Right renal pelvis (tissue), 4 donors: ENCODE results near the gene UBR7. TPM values are rescaled to one million over a fixed set of nuclear protein-coding genes. Genes with fewer than 3 reads are reported as not detected.

Experiments
- DNase-seq, 4 donors: peaks; one replicate each; pipeline ENCODE4 v3.0.0-alpha.2; 2013; ENCODE audit warnings: low read depth in 4 of 4, low spot score in 3 of 4, missing footprints in 1 of 4
- polyA plus RNA-seq, 4 donors: library from polyadenylated mRNA; unstranded; fragments of 120-200 nt; gene quantifications; one replicate each; pipeline ENCODE4 v1.2.1, GENCODE V29; 2013; ENCODE audit not compliant: insufficient read length in 4 of 4

Gene UBR7
- polyA plus RNA-seq, 4 donors: 35.6 to 39.9 (median 38.9) TPM

DNA sequence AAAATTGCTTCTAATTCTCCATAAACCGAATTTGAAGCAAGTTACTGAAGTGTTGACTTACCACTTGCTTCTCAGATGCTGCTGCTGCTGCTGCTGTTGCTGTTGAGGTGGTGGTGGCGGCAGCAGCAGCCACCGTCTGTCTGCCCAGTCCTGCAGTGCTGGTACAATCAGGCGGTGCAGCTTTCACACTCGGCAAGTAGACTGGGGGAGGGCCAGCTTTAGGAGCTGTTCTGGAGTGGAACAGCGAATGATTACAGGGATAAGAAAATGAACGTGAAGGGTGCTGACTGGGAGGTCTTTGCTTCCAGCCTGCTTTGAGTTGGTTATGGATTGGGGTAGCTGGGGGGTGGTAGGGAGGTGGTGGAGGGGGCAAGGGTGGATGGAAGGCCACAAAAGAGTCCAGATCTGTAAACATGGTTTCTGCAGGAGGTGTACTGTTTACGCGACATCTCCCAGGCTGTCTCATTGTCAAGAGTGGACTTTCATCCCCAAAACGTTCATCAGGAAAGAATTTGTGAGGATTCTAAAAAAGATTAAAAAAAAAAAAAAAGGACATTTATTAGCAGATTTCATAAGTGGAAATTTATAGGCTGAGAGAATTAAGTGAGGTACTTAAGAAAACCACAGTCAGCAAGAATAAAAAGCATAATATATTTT lies 38.8 kb downstream of the UBR7 start:
- no peak for DNase-seq

DNA sequence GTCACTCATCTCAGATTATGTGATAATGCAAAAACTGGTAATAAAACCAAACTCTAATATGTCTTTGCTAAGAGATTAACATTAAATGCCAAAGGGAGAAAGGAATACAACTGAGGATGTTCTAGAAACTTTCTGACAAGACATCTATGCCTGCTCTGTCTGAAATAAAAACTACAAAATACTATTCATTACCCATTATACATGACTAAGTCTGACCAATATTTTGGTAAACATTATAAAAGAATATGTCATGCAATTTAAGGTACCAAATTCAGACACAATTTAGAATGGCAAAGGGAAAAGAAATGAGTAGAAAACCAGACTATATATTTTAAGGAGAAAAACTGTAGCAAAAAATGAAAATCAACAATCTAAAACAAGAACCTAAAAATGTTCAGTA lies 39.5 kb downstream of the UBR7 start:
- no peak for DNase-seq

DNA sequence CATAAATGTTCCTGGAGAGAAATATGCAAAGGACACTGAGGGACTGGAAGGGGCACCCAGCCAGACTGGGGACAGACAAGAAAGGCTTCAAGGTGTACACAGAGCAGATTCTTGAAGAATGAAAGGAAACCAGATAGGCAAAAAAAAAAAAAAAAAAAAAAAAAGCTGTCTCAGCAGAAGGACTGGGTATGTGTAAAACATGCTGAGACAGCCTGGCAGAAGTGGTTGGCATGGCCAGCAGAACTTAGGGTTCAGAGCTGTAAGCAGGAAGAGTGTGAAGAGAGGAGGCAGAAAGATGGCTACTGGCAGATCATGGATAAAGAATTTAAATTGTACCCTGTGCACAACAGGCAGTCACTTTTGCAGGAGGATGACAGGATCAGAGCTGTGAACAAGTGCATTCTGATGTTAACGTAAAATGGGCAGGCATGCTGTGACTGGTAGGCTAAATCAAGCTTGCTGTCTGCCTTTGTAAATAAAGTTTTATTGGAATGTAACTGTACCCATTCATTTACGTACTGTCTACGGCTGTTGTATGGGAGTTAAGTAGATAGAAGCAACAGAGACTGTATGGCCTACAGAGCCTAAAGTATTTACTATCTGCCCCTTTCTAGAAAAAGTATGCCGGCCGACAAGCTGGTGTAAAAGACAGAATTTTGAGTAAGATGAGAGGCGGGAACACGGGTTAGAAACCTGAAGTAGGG lies 42.2 kb downstream of the UBR7 start:
- no peak for DNase-seq

DNA sequence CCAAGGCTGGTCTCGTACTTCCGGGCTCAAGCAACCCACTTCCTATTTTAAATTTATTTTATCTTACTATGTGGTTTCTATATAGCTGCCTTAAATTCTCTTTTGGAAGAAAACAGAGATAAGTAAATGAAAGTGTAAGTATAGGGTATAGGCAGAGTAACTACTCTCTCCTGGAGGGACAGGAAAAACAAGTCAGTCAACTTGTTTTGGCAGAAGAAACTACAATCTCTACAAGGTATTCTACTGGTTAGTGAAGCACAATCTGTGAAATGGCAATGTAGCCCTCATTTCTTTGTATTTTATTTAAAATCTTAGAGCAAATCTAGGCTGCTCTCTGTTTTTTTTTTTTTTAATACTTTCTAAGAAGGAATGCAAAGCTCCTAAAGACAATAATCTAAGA lies 55.4 kb downstream of the UBR7 start:
- DNase-seq: no peak

- DNase-seq: no peak
These were observed 56.4 kb downstream of the UBR7 start for GRCh38 chr14:93263416-93263815.

GRCh38 chr14:93266127-93266526 lies 59.1 kb downstream of the UBR7 start:
- no peak for DNase-seq

DNA sequence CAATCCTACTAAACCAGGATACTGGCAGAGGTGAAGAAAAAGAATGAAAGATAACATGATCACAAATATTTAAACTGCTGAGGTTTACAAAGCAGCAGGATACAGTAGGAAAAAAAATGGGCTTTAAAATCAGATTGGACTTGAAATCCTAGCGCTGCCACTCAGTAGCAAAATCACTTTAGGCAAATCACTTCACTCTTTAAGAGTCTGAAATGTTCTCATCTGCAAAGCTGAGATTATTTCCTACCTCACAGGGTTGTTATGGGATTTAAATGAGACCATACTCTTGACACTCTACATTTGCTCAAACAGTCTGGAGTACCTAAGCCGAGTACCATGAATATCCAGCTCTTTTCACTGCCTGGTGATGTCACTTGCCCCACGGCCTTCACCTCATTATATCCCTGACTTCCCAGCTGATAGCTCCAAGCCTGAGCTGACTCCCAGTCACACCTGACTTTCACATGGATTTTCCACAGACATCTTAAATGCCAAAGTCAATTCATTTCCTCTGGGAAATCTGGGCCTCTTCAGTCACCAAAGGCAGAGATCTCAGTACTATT lies 60.2 kb downstream of the UBR7 start:
- no peak for DNase-seq

DNA sequence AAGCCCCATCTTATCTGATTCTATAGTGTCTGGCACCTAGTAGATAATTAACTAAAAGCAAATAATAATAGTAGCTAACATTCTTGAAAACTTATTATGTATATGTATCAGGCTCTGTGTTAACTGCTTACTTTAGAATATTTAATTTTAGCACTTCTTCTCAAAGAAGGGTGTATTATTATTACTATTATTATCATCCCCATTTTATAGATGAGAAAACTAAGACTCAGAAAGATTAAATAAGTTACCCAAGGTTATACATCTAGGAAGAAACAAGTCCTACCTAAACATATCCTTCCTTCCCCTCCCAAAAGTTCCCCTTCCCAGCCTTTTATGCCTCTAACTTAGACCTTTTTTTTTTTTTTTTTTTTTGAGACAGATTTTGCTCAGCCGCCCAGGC lies 61.4 kb downstream of the UBR7 start:
- no peak for DNase-seq

DNA sequence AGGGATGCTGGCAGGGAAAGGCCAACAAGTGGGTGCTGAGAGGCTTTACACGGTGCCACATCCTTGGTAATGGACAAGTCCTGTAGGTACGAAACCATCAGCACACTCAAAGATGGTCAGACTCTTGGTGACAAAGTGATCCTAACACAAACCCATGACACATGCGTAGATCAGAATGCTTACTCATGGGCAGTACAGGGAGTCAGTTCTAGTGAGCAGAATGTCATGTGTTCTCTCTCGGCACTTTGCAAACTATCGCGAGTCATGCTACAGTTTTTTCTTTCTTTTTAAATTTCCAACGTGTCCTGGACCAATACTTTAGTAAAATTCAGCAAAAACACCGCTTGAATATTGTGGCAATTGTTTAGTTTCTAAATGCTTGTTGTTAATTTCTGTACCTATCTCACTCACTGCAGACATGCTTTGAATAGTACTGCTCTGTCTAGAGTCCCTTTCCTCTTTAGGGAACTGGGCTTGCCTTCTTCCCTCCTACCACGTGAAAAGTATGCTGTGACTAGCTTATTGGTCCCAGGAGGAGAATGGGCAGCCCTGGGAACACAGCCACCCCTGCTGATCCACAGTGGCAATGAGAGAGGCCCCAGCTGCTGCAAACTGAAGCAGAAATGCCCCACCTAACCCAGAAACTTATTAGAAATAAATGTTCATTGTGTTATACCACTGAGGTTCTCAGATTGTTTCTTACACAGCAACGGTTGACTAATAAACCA lies 62.4 kb downstream of the UBR7 start:
- no peak for DNase-seq

- no peak for DNase-seq
These were observed 64.1 kb downstream of the UBR7 start for GRCh38 chr14:93271111-93271510.

GRCh38 chr14:93274055-93274806 lies 67.2 kb downstream of the UBR7 start:
- no peak for DNase-seq

DNA sequence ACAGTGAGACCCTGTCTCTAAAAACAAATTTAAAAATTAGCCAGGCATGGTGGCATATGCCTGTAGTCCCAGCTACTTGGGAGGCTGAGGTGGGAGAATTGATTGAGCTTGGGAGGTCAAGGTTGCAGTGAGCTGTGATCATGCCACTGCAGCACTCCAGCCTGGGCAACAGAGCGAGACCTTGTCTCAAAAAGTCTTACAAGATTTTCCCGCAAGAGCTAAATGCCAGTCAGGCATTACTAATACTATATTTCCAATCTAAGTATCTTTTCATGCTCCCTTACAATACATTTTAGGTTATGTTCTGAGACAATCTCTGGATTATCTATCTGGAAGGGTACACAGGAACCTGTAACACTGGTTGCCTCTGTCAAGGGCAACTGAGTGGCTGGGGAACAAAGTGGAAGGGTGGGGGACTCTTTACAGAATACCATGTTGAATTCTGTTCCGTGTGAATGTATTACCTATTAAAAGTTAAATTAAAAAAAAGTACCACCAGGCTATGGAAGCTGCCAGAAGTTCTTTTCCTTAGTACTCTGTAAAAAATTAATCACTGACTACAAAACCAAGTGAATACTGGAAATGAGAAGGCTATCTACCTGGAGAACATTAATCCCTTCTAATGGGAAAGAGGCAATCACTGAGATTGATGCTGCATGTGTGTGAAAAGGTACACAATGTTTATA lies 69.1 kb downstream of the UBR7 start:
- no peak for DNase-seq

Other genes starting within 250 kb of the UBR7 start
- 10 to 100 TPM; 30.4 to 34.3 (median 31.7) TPM for gene ITPK1, start 91.3 kb upstream of the UBR7 start, polyA plus RNA-seq
- 10 to 100 TPM; 42.6 to 48.2 (median 45.5) TPM for gene MOAP1, start 22.4 kb upstream of the UBR7 start, polyA plus RNA-seq
- 10 to 100 TPM; 39.3 to 46.6 (median 40.9) TPM for gene LYSET, start 21.9 kb upstream of the UBR7 start, polyA plus RNA-seq
- 10 to 100 TPM; 20.6 to 23.7 (median 22.7) TPM for gene GON7, start 191 bp upstream of the UBR7 start, polyA plus RNA-seq
- gene BTBD7, start 125.8 kb downstream of the UBR7 start, polyA plus RNA-seq: 10 to 100 TPM; 43.3 to 56.3 (median 53.2) TPM
- under 1 TPM in 3 of 4 donors, not detected in 1; 0.45 to 0.66 (median 0.47) TPM for gene COX8C, start 139.9 kb downstream of the UBR7 start, polyA plus RNA-seq
- gene UNC79, start 223.7 kb downstream of the UBR7 start, polyA plus RNA-seq: under 1 TPM; 0.84 to 0.99 (median 0.87) TPM